ENCODE measurements around the gene DNAJC27. TPM values are rescaled to one million over a fixed set of nuclear protein-coding genes. Genes with fewer than 3 reads are reported as not detected.

The DNAJC27 gene
- total RNA-seq, 1 donor, result 10.6 TPM

DNA sequence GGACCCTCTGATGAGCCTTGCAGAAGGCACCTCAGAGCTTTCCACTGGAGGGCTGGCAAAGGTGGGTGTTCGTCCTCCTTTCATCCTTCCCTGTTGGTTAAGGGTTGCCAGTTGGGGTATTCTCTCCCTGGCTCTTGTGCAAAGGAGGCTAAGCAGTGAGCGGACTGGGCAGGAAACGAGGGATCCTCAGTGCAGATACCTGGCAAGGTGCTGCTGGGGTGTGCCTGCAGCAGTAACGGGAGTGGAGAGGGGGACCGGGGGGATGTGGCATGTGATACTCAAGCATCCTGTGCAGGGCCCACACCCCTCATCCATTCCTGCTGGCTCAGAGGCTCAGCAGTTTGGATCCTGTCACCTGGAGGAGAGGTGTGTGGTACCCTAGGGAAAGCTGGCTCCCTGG, 47.5 kb downstream of the DNAJC27 start:
- no peak overlapping the region for H3K4me3 ChIP-seq (ENCODE audit: low read length)
- no peaks in the 10 kb centered on the region for H3K9me3 ChIP-seq (ENCODE audit: low read depth, low read length)
- no peaks in the 10 kb centered on the region for H3K27me3 ChIP-seq (ENCODE audit: insufficient read depth, low read length)
- peaks cover 23% of the 10 kb centered on the region for H3K4me1 ChIP-seq (ENCODE audit: insufficient read depth, low read length)

DNA sequence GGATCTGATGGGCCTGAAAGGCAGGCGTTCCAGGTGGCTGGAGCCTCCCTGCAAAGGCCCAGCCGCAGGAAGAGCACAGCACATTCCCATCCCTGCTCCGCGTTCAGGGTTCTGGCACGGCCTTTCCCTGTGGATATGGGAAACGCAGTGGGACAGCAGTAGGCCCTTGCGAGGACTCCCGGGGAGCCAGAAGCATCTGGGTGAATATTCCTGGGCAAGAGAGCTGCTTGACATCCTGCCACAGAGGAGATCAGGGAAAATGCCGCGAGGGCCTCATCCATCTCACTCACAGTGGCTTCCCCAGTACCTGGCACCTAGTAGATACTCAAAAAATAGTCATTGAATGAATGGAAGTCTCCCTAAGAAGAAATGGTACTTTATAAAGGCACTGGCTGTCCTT, 48.6 kb downstream of the DNAJC27 start:
- H3K4me1 ChIP-seq (ENCODE audit: insufficient read depth, low read length), result peaks cover 34% of the 10 kb centered on the region

DNA sequence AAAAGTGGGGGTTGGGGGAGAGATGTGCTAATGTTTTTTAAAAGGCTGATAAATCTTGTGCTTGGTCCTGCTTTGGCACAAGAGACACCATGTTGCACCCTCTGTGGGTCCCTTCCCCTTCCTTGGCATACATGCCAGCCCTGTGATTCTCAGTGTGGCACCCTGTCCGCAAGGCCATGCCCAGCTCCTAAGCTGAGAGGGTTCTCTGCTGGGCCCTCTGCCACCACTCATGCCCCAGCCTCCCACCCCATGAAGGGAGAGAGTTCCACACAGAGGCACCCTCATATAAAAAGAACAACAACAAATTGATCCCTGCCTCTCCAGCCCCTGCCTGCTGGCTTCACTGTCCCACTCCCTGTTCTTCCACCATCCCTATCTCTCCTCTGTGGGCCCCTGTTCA, 49.2 kb downstream of the DNAJC27 start:
- Histone ChIP-seq H3K9me3 (ENCODE audit: low read depth, low read length) (no peaks in the 10 kb centered on the region), H3K4me1 (ENCODE audit: insufficient read depth, low read length) (peaks cover 40% of the 10 kb centered on the region), H3K27me3 (ENCODE audit: insufficient read depth, low read length) (no peaks in the 10 kb centered on the region), H3K4me3 (ENCODE audit: low read length) (no peak overlapping the region)

More for the DNA sequence above, 48.6 kb downstream of the DNAJC27 start:
- H3K27me3 ChIP-seq (ENCODE audit: insufficient read depth, low read length), result no peaks in the 10 kb centered on the region
- no peaks in the 10 kb centered on the region for H3K9me3 ChIP-seq (ENCODE audit: low read depth, low read length)
- no peak overlapping the region for H3K4me3 ChIP-seq (ENCODE audit: low read length)

DNA sequence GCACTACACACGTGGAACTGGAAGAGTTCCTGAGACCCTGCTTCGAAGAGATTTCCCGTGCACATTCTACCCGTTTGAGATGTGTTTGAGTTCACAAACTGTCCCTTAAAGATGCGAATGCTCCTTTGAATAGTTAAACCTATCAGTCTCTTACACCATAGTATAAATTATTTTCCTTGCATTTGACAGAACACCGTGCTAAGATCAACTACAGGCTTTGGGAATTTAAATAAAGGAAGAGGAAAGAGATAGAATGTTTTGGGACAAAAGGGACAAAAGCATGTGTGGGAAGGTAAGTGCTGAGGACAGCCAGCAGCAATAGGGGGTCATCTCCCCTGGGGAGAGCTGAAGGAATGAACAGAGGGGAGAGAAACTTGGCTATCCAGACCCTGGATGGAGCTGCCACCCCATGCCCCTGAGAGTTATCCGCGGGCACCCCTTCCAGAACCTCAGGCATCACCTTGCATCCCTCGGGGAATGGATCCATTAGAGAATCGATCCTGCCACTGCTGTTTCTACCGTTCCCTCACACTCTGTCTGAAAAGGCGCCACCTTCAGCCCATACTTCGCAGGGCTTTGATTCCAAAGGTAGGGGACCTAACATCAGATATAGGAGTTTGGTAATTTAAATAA, 50.8 kb downstream of the DNAJC27 start:
- Histone ChIP-seq H3K27me3 (ENCODE audit: insufficient read depth, low read length) (no peaks in the 10 kb centered on the region), H3K4me1 (ENCODE audit: insufficient read depth, low read length) (peaks cover 32% of the 10 kb centered on the region), H3K9me3 (ENCODE audit: low read depth, low read length) (no peaks in the 10 kb centered on the region), H3K4me3 (ENCODE audit: low read length) (peak overlapping the region; percentile 24)

DNA sequence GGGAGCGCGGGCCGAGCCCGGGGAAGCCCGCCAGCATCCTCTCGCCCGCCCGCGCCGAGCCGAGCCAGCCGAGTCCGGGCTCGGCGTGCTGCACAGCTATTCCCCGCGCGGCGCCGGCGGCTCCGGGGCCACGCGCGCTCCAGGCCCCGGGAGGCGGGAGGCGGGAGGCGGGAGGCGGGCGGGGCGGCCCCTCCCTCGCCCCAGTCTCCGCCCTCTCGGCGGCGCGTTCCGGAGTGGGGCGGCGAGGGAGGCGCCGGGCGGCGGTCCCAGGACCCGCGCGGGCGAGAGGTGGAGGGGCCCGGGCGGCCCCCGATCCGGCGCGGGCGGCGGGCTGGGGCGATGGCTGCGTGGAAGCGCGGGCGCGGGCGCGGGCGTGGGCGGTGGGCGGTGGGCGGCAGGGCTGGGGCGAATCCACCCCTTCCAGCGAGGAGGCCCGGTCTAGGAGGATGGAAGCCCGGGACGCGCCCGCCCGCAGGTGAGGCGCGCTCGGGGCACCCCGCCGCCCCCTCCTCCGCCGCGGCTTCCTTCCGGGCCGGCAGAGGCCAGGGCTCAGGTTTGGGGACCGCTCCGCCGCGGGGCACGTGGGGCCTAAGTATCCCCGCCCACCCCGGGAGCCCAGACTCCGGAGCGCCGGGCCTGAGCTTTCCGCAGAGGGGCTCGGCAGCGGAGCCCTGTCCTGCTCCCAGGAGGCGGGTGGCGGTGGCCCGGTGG, 51.5 kb downstream of the DNAJC27 start, which contains the start of gene ADCY3:
Gene ADCY3, minus strand, starts transcription at position 140 of the 711 bp plus-strand sequence. CDS start 1,250 bp downstream, outside the sequence.
- Histone ChIP-seq H3K9me3 (ENCODE audit: low read depth, low read length) (no peaks in the 10 kb centered on the region), H3K27me3 (ENCODE audit: insufficient read depth, low read length) (no peaks in the 10 kb centered on the region), H3K4me3 (ENCODE audit: low read length) (peak within 1 kb of the TSS; percentile 34), H3K4me1 (ENCODE audit: insufficient read depth, low read length) (peaks cover 32% of the 10 kb centered on the region)

DNA sequence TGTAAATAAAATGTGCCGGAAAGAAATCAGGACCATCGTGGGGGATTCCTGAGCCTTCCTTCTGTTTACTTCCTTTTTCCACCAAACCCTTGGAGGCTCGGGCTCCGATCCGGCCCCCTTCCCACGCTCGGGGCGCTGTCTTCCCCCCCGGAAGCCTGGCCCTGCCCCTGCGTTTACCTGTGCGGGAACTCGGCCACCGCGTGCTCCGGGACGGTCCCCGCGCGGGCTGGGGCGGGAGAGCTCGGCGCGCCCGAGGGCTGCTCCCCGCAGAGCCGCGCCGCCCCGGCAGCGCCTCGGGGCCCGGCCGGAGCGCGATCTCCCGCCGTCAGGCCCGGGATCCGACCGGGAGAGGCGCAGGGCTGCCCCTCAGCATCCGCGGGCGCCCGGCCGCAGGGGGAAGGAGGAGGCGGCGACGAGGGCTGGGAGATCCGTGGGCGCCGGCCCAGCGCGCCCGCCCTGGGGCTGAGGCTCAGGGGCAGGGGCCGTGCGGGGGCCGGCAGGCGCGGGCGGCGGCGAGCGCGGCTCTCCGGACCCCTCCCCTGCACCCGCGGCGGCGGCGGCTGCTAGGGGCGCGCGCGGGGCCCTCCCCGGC, 52.2 kb downstream of the DNAJC27 start:
- H3K4me3 ChIP-seq (ENCODE audit: low read length), result peak overlapping the region; percentile 34
- no peaks in the 10 kb centered on the region for H3K9me3 ChIP-seq (ENCODE audit: low read depth, low read length)
- H3K4me1 ChIP-seq (ENCODE audit: insufficient read depth, low read length), result peaks cover 32% of the 10 kb centered on the region
- H3K27me3 ChIP-seq (ENCODE audit: insufficient read depth, low read length), result no peaks in the 10 kb centered on the region

DNA sequence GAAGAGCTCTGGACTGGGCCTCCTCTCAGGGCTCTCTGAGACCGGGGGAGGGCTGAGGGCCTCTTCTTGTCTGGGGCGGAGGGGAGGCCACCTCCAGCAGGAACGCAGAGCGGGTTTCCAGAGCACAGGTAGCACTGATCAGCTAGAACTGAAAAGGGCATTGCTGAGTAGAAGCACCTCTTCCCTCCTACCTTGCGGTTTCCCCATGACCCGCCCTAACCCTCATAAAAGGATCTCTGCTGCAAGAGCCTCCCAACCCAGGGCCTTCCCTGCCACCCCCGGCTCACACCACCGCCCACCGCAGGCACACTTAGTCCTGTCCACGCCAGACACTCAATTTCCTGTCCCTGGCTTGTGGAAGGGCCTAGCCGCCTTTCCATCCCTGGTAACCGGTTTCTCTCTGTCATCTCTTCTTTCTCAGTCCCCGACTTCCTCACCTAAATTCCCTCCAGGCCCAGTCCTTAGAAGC, 52.7 kb downstream of the DNAJC27 start:
- H3K9me3 ChIP-seq (ENCODE audit: low read depth, low read length), result no peaks in the 10 kb centered on the region
- H3K27me3 ChIP-seq (ENCODE audit: insufficient read depth, low read length), result no peaks in the 10 kb centered on the region
- H3K4me3 ChIP-seq (ENCODE audit: low read length), result peak overlapping the region; percentile 34
- H3K4me1 ChIP-seq (ENCODE audit: insufficient read depth, low read length), result peaks cover 32% of the 10 kb centered on the region

DNA sequence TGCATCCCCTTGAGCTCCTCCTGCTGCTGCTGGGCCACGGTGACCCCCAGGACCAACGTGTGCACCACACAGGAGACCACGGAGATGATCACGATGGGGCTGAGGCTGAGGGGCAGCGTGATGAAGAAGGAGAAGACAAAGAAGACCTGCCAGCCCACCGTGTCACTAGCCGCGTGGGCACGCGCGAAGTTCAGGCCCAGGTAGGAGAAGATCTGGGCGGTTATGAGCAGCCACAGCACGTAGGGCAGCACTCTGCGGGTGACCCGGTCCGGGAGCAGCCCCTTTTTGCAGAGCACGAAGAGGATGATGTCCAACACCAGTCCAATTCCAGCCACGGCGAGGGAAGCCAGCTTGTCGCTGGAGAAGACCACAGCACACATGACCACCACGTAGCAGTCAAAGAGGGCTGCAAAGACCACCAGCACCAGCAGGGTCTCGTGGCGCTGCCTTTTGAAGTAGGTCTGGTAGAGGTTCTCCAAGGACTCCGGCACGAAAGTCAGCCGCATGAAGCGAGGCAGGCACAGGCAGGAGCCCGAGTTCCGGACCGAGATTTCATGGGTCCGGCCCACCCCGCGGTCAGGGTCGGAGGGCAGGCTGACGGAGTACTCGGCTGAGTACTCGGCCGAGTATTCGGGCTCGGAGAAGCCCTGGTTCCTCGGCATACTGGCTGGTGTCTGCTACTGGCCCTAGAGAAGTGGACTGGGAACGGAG, 53.3 kb downstream of the DNAJC27 start:
- peaks cover 32% of the 10 kb centered on the region for H3K4me1 ChIP-seq (ENCODE audit: insufficient read depth, low read length)
- no peaks in the 10 kb centered on the region for H3K27me3 ChIP-seq (ENCODE audit: insufficient read depth, low read length)
- no peaks in the 10 kb centered on the region for H3K9me3 ChIP-seq (ENCODE audit: low read depth, low read length)
- no peak overlapping the region for H3K4me3 ChIP-seq (ENCODE audit: low read length)

DNA sequence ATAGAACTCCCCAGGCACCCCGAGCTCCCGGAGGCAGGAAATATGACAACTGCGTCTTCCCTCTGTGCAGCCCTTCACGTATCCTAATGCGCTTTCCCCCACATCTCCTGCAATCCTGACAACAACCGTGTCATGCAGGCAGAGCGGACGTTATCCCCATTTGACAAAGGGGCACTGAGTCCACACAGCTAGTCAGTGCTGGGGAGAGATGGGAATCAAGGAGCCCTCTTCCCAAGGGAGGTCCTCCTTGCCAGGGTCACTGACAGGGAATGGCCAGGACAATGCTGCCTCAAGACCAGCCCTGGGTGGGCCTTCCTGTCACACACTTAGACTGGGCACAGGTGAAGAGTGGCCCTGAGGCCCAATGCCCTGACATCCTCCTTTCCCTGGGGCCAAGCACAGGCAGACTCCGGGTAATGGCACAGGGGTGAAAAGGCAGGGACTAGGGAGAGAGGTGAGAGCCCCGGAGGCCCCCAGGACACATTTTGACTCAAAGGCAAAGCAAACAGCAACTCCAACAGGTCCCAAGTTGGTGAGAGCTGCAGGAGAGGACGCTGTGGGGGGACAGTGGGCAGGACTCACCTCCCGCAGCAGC, 53.9 kb downstream of the DNAJC27 start:
- no peak overlapping the region for H3K4me3 ChIP-seq (ENCODE audit: low read length)
- H3K9me3 ChIP-seq (ENCODE audit: low read depth, low read length), result no peaks in the 10 kb centered on the region
- no peaks in the 10 kb centered on the region for H3K27me3 ChIP-seq (ENCODE audit: insufficient read depth, low read length)
- peaks cover 32% of the 10 kb centered on the region for H3K4me1 ChIP-seq (ENCODE audit: insufficient read depth, low read length)

DNA sequence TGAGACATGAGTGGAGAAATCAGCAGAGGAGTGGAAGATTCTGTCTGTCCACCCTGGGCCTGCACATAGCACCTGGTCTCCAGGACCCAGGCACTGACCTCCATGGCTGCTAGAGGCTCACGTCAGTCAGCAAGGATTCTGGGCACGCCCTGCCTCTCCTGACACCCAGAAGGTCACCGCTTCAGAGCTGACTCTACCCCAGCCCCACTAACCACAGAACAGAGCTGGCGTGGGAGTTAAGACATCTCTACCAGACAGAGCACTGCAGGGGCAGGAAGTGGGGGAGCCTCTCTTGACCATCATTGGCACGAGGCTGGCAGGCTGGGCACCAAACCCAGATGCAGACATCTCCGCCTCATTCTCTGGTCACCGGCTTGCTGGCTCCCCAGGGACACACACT, 54.7 kb downstream of the DNAJC27 start:
- Histone ChIP-seq H3K9me3 (ENCODE audit: low read depth, low read length) (no peaks in the 10 kb centered on the region), H3K27me3 (ENCODE audit: insufficient read depth, low read length) (no peaks in the 10 kb centered on the region), H3K4me3 (ENCODE audit: low read length) (no peak overlapping the region), H3K4me1 (ENCODE audit: insufficient read depth, low read length) (peaks cover 32% of the 10 kb centered on the region)

DNA sequence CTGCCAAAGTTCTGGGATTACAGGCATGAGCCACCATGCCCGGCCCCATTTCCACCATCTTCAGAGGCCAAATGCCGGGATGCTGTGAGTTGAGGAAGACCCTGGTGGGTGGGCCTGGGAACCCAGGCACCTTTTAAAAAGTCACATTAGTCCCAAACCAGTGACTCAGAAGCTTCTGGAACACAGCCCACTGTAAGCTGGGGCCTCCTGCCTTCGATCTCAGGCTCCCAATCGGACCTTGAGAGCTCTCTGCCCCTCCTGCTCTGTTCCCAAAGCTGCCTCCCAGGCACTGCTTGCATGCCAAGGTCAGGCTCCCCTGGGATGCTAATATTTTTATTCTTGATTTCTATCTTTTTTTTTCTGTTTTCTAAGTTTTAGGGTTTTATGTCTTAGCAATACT, 56.0 kb downstream of the DNAJC27 start:
- H3K27me3 ChIP-seq (ENCODE audit: insufficient read depth, low read length), result no peaks in the 10 kb centered on the region
- peaks cover 29% of the 10 kb centered on the region for H3K4me1 ChIP-seq (ENCODE audit: insufficient read depth, low read length)
- H3K9me3 ChIP-seq (ENCODE audit: low read depth, low read length), result no peaks in the 10 kb centered on the region
- H3K4me3 ChIP-seq (ENCODE audit: low read length), result no peak overlapping the region

DNA sequence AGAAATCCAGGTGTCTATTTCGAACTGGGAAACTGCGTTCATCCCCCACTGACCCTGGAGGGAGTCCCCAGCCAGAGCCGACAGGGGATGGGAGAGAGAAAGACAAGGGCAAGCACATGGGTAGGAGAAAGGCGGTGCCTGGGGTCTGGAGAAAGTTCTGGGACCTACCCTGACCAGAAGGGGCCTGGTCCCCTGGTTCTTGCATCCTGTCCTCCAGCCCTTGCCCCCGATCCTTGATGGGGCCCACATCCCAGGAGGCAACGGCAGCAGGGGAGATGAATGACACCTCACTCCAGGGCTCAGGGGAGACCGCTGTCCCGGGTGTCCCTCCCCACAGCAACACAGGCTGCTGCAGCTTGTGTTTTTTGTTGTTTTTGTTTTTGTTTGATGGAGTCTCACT, 56.6 kb downstream of the DNAJC27 start:
- Histone ChIP-seq H3K9me3 (ENCODE audit: low read depth, low read length) (no peaks in the 10 kb centered on the region), H3K27me3 (ENCODE audit: insufficient read depth, low read length) (no peaks in the 10 kb centered on the region), H3K4me1 (ENCODE audit: insufficient read depth, low read length) (peaks cover 25% of the 10 kb centered on the region), H3K4me3 (ENCODE audit: low read length) (no peak overlapping the region)

DNA sequence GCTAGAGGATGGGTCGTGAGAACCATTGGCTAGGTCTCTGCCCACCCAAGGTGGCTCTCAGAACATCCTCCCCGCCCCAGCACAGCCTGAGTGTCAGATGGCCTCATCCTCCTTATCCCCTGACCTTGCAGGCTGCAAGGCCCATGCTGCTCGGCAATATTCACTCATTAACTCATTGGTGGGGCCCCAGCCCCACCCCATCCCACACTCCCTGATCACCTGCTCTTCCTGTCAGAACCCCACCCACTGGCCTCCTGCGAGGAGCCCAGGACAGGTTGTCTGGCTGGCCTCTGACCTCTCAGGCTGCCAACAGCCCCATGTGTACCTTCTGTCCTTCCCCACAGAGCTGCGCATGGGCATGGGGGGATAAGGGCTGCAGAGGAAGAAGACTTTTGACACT, 57.0 kb downstream of the DNAJC27 start:
- Histone ChIP-seq H3K27me3 (ENCODE audit: insufficient read depth, low read length) (no peaks in the 10 kb centered on the region), H3K4me3 (ENCODE audit: low read length) (no peak overlapping the region), H3K9me3 (ENCODE audit: low read depth, low read length) (no peaks in the 10 kb centered on the region), H3K4me1 (ENCODE audit: insufficient read depth, low read length) (peaks cover 25% of the 10 kb centered on the region)

DNA sequence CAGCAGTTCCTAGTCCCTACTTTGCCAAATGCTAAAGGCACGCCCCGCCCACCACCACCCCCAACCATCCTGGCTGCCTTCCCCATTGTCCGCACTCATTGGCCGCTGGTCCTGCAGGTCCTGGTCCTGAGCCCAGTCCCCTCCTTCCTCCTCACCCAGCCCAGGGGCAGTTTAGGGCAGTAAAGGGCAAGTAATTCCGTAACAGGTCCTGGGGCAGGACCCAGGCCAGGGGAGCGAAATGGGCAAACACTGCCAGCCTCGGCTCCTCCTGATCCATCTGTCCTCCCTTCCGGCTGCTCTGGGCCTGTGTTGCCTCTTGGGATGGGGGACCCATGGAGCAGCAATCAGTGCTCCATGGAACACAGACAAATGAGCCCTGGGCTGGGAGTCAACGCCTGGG, 57.8 kb downstream of the DNAJC27 start:
- no peak overlapping the region for H3K4me3 ChIP-seq (ENCODE audit: low read length)
- H3K4me1 ChIP-seq (ENCODE audit: insufficient read depth, low read length), result peaks cover 19% of the 10 kb centered on the region
- no peaks in the 10 kb centered on the region for H3K27me3 ChIP-seq (ENCODE audit: insufficient read depth, low read length)
- H3K9me3 ChIP-seq (ENCODE audit: low read depth, low read length), result no peaks in the 10 kb centered on the region

DNA sequence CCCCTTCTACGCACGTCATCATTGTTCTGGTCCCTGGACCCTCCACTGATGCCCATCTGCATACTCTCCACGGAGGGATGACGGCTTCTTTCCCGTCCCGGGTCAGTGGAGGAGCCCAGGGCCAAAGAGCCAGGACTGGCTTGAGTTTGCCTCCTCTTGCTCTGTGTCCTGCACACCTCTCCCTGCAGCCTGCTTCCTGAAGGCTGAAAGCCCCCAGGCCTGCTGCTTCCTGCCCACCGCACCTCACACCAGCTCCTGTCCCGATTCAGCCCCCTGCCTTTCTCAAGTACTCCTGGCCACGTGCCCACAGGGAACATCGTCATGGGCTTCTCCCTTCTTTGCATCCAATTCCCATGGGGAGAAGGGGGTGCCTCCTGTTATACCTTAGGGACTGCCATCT, 58.8 kb downstream of the DNAJC27 start:
- Histone ChIP-seq H3K4me3 (ENCODE audit: low read length) (no peak overlapping the region), H3K4me1 (ENCODE audit: insufficient read depth, low read length) (peaks cover 10% of the 10 kb centered on the region), H3K9me3 (ENCODE audit: low read depth, low read length) (no peaks in the 10 kb centered on the region), H3K27me3 (ENCODE audit: insufficient read depth, low read length) (no peaks in the 10 kb centered on the region)
